Fibroblast of skin of right biceps (primary cell): ENCODE measurements around the gene CTAG1B.
"Not testable (repeated sequence)": the region's sequence is repeated elsewhere in the genome, so short reads cannot be mapped to it uniquely, and the experiment has no call there.

ENCODE experiments used
- DNase-seq: peaks from one replicate; pipeline ENCODE4 v3.0.0-alpha.2; 2013

The CTAG1B gene

GRCh38 chrX:154620767-154621414, 1.8 kb upstream of the CTAG1B start:
- DNase-seq, result not testable (repeated sequence)

GRCh38 chrX:154613586-154613985, 5.5 kb downstream of the CTAG1B start:
- DNase-seq, result not testable (repeated sequence)

GRCh38 chrX:154611146-154611545, 7.9 kb downstream of the CTAG1B start:
- not testable (repeated sequence) for DNase-seq

- not testable (repeated sequence) for DNase-seq
These were observed 10.3 kb downstream of the CTAG1B start for GRCh38 chrX:154608823-154609222.

- not testable (repeated sequence) for DNase-seq
These were observed 11.1 kb downstream of the CTAG1B start for GRCh38 chrX:154607976-154608375.

- no peak for DNase-seq
These were observed 11.7 kb downstream of the CTAG1B start for GRCh38 chrX:154607370-154607769.

- no peak for DNase-seq
These were observed 13.5 kb downstream of the CTAG1B start for GRCh38 chrX:154605566-154605965.

GRCh38 chrX:154603438-154604430, 15.3 kb downstream of the CTAG1B start:
- peak; percentile 64 for DNase-seq

- no peak for DNase-seq
These were observed 16.2 kb downstream of the CTAG1B start for GRCh38 chrX:154602766-154603437.

- DNase-seq, result no peak
These were observed 16.9 kb downstream of the CTAG1B start for GRCh38 chrX:154602226-154602625.

- DNase-seq, result peak; percentile 48
These were observed 18.2 kb downstream of the CTAG1B start for GRCh38 chrX:154600759-154601374.

- no peak for DNase-seq
These were observed 19.6 kb downstream of the CTAG1B start for GRCh38 chrX:154599531-154599930.

GRCh38 chrX:154598656-154599055, 20.4 kb downstream of the CTAG1B start:
- no peak for DNase-seq

GRCh38 chrX:154597221-154597620, 21.9 kb downstream of the CTAG1B start:
- no peak for DNase-seq

GRCh38 chrX:154596290-154596929, 22.7 kb downstream of the CTAG1B start:
- peak; percentile 91 for DNase-seq

GRCh38 chrX:154595559-154596249, 23.4 kb downstream of the CTAG1B start:
- peak; percentile 7 for DNase-seq

GRCh38 chrX:154594491-154594890, 24.6 kb downstream of the CTAG1B start:
- no peak for DNase-seq

- DNase-seq, result no peak
These were observed 25.9 kb downstream of the CTAG1B start for GRCh38 chrX:154593201-154593600.

- DNase-seq, result no peak
These were observed 26.6 kb downstream of the CTAG1B start for GRCh38 chrX:154592505-154592904.

- DNase-seq, result not testable (repeated sequence)
These were observed 28.7 kb downstream of the CTAG1B start for GRCh38 chrX:154590415-154590814.

GRCh38 chrX:154584585-154585183, 34.4 kb downstream of the CTAG1B start, which contains the start of gene CTAG1A:
Gene CTAG1A, plus strand, starts transcription at chrX:154585133. Its CDS starts 74 bp downstream, at chrX:154585207.
- DNase-seq, result not testable (repeated sequence)
